ENCODE results near the gene ERAP2.
"Not testable (repeated sequence)": the region's sequence is repeated elsewhere in the genome, so short reads cannot be mapped to it uniquely, and the experiment has no call there.

The ERAP2 gene

DNA sequence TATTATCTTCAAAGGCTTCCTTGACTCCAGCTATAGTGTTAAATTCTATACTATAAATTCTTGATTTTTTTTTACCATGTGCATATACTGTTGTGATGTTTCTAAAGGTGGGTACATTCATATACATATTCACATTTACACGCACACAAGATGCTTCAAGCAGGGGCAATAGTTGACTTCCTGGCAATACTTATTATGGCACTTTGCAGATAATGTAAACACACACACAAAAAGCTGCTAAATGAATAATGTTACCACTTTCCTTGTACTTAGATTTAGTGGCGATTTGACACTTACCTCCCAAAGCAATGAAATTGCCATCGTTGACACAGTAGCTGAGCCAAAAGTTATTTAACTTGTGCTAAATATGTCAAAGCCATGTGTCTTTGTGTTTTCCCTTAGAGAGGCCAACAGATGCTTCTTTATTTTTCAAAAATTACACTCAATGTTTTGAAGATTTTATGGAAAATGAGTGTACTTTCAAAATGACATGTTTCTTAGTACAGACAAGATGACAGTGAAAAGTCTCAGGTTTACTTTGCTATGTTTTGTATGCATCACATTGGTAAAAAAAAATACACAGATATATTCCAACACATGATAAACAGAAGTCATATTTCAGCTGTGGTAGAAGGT is 12.2 kb upstream of the ERAP2 start:
- no peak for DNase-seq (ENCODE audit: low spot score)

DNA sequence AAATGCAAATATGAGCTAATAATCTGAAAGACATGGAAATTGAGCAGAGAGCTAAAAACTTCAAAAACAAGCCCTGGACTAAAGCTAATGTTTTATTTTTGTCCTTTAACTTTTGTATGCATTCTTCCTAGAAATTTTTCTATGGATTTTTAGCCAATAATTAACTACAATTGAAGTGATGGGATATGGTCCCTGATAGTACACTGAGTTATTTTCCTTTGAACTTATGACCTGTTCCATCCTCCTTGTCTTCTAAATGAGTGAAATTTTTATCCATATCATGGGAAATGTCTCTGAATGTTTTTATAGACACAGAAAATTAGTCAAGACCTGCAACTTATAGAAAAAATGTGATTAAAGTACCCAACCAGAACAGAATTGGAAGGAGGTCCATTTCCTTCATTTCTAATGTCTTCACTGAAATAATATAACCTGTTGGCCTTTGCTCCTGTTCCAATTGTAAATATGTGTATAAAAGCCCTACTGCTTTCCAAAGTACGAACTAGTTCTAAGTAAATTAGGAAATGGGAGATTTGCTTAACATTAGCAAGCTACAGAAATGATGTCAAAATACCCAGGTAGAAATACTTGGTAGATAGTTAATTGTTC is 11.3 kb upstream of the ERAP2 start:
- DNase-seq (ENCODE audit: low spot score): no peak

DNA sequence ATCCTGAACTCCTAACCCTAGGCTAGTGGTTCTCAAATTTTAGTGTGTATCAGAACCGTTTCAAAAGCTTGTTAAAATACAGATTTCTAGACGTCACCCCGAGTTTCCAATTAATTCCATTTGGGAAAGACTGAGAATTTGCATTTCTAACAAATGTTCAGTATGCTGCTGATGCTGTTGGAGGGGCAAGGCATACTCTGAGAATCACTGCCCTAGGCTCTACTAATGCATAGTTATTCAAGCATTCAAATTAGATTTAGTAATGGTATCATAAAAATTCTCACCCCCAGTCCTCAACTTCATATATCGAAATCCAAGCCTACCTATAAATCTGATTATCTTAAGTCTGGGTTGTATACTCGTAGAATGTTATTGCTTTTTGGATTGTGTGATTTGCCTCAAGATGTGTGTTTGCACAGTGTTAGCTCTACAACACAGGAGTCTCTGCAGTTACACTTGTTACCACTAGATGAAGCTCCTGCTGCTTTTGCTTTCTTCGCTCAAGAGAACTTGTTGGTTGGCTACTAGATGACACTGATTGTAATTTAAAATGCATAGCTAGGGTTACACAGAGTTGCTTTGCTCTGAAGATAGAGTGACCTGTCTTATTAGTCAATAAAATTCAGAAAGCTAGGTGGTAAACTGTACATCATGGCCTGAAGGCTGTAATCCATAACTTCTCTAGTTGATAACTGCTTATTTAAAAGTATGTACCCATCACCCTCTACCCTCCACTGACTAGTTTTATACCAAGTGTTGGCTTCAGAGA is 7.5 kb upstream of the ERAP2 start:
- DNase-seq (ENCODE audit: low spot score): peak; percentile 60

DNA sequence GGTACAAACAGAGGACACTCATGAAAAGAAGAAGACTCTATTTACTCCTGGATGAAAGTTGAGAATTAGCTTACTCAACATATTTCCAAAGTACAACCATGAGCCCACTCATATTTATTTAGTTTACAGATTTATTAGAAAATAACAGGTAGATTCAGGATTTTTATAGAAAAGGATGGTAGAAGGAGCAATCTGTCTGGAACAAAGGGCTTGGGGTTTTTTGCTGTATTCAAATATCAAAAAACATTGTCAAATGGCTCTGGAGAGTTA is 7.0 kb upstream of the ERAP2 start:
- no peak for DNase-seq (ENCODE audit: low spot score)

DNA sequence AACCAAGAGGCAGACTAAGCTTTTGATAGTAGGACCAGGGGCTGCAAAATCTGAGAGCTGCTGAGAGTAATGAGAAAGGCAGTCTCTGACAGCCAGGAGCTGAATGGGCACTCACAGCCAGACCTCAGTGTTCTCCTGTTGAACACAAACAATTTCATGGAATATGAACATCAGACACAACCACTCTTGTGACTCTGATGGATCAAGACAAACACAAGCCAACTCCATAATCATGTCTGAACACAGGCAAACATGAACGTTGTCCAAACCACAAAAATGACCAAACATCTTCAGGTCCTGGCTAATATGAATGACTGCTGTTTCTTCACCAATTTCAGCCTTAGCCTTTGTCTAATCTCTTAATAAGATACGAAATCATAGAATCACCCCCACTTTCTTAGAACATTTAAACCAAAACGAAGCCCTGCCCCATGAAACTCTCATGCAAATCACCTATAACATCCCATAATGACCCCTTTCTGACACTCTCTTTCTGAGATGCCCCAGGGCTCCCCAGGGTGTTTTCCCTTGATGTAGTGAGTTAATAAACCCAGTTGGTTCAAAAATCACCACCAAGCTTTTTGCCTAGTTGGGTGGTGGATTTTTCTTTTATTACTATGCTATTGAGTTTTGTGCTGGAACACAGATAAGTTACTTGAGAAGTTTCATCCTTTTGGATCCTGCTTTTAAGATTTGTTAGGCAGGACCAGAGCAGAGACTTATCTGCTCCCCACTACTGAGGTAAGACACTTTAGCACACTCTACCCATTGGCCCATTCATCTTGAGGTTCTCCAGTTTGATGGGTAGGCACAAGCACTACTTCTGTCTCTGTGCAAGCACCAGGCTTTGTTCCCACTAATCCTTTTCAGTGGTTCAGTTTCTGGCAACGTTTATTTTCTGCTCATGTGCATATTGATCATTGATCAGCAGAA is 5.9 kb upstream of the ERAP2 start:
- DNase-seq (ENCODE audit: low spot score): no peak

DNA sequence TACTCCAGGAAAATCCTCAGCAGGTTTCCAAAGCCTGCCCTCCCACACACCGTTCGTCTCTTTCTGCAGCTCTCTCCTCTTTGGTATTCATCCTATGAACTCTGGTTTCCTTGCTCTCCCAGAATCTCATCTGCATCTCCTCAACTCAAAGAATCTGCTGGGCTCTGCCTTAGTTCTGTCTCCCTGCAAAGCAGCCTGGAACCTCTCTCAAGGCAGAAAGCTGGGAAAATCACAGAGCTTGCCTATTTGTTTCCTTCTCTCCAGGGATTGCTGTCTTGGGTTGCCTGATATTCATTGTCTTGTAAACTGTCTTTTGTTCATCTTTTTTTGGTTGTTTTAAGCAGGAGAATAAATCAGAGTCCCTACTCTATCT is 5.3 kb upstream of the ERAP2 start:
- DNase-seq (ENCODE audit: low spot score): no peak

DNA sequence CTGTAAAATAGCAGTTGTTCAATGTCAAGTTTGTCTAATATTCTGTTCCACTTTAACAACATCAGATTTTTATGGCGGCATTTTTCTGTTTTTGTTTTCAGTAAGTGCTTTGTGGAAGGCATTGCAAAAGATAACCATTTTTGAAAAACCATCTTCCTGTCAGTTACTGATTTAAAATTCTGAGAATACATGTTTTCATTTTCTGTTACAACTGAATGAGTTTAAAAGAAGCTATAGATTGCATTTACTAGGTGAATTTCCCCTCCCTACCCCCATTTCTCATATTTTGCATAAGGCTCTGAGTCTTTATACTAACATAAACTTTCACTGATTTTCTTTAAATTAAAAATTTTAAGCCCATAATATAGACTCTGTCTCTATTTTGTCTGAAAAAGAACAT is 4.6 kb upstream of the ERAP2 start:
- DNase-seq (ENCODE audit: low spot score): no peak

DNA sequence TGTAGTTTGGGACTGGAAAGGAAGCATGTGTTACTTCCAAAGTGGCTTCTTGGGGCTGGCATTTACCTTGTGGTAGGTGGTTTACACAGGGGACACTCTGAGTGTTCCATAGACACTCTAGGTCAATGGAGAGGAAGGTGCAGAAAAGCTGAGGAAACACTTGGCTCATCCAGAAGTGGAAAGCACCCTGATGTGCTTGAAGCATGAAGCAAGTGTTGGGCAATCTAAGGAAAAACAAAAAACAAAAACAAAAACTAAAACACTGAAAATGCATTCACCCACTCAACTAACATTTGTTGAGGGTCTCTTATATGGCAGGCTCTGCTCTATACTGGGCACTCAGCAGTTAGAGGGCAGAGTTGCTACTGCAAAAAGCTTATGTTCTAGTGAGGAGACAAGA is 2.9 kb upstream of the ERAP2 start:
- no peak for DNase-seq (ENCODE audit: low spot score)

DNA sequence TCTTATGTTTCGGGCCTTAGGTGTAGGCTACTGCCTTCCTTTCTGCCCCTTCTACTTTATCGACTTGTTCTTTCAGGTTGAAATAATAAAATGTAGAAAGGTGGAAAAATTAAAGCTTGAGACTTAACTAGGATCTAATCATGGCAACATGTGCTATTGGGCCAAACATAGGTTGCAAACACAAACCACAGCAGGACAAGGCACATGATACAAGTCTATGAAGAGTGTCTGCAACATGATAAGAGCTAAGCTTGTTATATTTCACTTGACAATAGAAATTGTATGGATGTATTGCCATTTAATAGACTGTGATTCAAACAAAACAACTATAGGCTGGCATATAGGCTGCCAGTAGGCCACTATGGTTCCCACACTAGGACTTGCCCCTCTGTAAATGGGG is 1.7 kb upstream of the ERAP2 start:
- DNase-seq (ENCODE audit: low spot score): no peak

DNA sequence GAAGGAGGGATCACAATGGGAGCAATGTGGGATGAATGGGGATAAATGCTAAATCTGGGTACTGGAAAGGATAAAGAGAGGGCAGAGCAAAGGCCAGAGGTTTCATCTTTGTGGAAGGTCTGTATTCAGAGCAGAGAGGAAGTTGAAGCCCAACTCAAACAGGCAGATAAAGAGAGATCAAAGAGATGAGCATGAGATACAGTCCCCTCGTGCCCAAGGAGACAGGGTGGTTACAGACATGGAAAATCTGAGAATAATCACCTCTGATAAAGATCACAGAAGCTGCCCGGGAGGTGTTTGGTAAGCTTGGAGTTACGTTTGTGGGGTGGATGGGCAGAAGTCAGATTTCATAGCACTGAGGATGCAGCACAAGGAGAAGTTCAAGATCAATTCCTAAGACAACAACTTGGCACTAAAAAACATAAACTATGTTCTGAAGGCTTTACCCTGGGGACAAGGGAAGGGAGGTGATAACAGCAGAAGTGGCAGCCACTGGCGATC is 459 bp upstream of the ERAP2 start:
- DNase-seq (ENCODE audit: low spot score): no peak

DNA sequence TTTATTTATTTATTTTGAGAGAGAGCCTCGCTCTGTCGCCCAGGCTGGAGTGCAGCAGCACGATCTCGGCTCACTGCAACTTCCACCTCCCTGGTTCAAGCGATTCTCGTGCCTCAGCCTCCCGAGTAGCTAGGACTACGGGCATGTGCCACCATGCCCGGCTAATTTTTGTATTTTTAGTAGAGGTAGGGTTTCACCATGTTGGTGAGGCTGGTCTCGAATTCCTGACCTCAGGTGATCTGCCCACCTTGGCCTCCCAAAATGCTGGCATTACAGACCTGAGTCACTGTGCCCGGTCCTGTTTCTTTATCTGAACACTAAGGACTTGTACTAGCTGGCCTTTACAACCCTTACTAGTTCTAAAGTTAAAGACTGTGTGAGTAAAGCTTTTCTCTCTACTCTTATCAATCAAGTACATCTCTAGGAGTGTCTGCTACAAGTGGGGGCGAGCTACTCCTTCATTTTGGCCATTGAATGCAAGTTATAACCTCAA is 723 bp downstream of the ERAP2 start:
- not testable (repeated sequence) for DNase-seq (ENCODE audit: low spot score)

DNA sequence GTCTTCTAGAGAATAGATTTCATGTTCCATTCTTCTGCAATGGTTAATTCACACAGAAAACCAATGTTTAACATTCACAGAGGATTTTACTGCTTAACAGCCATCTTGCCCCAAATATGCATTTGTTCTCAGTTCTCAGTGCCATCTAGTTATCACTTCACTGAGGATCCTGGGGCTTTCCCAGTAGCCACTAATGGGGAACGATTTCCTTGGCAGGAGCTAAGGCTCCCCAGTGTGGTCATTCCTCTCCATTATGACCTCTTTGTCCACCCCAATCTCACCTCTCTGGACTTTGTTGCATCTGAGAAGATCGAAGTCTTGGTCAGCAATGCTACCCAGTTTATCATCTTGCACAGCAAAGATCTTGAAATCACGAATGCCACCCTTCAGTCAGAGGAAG is 3.4 kb downstream of the ERAP2 start:
- no peak for DNase-seq (ENCODE audit: low spot score)

DNA sequence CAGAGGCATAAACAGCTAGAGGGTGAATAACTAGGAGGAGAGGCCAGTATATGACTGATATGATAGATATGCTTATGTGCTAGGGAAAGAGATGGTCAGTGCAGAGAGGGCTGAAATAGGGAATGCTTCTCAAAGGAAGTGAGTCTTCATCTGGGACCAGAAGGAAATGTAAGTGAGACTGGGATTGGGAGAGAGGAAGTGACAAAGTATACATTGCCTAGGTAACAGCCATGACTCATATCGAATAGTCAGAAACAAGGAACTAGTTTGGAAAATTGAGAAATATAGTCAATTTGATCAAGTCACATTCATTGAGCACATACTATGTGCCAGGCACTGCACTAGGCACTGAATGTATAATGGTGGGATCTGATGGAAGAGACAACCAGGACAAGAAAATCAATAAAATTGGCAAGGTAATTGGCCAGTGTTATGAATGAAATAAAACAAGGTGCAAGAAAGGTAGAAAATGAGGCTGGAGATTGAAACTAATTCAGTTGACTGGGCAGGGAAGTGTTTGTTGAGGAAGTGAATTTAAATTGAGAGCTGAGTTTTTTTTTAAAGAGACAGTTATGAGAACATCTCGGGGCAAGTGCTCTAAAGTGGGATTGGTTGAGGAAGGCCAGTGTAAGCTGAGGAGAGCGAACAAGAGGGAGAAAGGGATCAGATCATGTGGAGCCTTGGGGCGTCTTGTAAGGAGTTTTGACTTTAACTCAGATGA is 4.3 kb downstream of the ERAP2 start:
- DNase-seq (ENCODE audit: low spot score): no peak

DNA sequence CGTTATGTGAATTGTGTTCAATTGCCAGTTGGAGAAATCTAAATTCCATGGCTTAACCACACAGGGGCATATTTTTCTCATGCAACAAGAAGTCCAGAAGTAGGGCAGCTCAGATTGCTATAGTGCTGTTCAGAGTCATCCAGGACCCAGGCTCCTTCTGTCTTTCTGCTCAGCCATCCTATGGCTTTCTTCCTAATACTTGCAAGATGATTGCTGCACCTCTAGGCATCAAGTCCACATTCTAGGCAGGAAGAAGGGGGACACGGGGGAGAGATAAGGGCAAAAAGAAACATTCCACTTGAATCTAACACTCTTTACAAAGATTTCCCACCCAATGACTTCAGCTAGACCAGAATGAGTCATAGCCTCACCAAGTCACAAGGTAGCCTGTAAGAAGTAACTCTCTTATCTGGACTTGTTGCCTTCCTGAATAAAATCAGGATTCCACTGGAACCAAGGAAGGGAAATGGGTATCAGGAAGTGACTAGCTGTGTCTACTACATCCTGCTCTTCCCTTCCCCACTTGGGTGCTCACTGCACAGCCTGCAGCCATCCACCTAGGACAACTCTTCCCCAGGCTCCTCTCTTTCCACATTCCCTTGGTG is 5.3 kb downstream of the ERAP2 start:
- DNase-seq (ENCODE audit: low spot score): no peak

DNA sequence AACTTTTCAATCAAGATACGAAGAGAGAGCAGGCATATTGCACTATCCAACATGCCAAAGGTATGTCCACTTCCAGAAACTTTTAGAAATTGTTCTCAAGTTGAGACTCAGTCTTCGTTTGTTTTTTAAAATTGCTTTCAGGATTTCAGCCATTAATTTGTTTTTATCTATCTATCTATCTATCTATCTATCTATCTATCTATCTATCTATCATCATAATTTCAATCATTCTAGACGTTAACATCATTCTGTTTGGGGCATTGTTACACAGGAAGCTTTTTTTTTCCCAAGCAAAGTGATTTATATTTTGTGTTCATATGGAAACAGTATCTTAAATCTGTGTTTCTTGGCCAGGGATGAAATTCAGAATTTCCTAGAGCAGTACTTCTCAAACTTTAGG is 7.6 kb downstream of the ERAP2 start:
- no peak for DNase-seq (ENCODE audit: low spot score)

DNA sequence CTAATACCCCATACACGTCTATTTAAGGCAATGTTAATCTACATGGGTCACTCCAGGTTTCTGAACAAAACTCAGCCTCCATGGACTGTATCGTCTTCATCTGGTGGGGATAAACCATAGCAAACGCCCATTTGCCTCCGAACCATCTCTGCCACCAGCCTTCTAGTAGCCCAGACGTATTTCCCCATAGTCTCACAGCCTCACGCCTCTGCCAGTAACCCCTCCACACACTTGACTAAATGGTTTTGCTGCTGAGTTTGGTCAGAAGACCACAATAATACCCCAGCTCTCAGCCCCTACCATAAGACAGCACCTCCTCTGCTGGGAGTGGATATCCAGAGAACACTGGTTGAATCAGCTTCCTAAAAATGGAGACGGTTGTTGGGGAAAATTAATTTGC is 8.7 kb downstream of the ERAP2 start:
- no peak for DNase-seq (ENCODE audit: low spot score)

DNA sequence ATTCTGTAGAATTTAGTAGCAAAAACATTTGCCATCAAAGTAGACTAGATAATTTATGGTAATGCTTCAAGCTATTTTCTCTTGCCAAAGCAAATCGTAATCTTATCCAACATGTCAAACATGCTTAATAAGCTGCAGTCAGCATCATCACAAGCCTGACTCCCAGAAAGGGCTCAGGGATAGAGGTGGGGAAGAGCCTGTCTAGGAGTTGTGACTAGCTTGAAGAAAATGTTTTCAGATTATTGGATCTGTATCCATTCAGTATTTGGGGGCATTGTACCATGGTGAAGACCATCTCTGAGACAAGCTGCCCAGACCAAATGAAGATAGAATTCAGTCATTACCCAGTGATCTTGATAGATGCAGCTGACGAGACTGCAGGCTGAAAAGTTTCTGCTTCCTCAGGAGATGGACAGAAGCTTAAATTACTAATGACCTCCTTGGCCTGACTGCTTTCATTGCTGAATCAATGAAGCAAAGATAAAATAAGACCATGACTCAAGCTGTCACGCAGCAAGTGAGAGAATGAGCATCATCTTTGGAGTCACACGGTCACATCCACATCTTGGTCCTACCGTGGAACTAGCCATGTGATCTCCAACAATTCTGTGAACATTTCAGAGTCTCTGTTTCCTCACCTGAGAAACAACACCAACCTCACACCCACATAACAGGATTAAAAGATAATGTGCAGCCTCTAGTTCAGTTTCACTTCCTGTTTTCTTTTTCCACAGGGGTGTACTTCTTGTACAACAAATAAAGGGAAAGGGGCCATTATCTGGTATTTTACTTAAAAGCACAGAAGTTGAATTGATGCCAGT is 9.4 kb downstream of the ERAP2 start:
- DNase-seq (ENCODE audit: low spot score): no peak

DNA sequence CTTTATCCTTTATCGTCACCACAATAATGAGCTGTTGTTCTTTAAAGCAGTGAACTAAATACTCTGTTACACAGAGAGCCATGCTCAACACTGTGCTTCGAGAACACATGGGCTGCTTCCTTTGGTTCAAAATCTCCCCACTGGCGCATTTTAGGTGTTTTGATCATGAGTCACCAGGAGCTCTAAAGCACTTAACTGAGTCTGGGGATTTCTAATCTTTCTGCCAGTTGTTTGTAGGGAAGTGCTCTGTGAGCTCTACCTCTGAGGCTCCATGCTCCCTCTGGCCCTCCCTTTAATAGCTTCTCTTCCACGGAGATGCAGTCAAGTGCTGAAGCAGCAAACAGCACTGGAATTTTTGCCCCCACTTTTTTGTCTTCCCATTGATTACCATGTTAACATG is 17.0 kb downstream of the ERAP2 start:
- DNase-seq (ENCODE audit: low spot score): no peak

DNA sequence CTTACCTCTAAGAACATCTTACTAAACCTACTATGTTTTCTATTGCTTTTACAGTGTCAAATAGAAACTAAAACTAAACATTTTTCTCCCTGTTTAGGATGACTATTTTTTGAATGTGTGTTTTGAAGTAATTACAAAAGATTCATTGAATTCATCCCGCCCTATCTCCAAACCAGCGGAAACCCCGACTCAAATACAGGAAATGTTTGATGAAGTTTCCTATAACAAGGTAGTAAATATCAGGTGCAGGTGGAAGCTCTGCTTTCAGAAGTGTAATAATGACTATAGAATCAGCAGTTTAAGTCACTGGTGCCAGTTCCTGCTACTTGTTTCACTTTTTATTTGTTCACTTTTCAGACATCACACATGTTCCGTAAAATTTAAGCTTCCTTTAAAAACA is 20.0 kb downstream of the ERAP2 start:
- no peak for DNase-seq (ENCODE audit: low spot score)

DNA sequence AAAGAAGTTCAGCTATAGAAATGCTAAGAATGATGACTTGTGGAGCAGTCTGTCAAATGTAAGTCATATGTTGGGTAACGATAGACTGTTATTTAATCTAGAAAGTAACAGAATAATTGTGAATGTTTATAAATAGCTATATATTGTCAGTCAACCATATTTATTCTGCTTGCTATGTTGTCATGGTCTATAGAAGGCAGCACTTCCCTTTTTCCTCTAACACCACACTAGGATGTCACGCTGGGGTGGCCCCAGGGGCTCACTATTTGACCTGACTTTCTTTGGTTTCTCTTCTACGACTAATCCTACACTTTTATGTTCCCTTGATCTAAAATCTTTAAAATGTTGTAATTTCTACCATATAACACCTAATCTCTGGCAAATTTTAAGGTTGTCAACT is 20.5 kb downstream of the ERAP2 start:
- no peak for DNase-seq (ENCODE audit: low spot score)

Measured in iPS-NIHi11 (cell line).